ENCODE measurements around the gene PAN3.

PAN3 gene

DNA sequence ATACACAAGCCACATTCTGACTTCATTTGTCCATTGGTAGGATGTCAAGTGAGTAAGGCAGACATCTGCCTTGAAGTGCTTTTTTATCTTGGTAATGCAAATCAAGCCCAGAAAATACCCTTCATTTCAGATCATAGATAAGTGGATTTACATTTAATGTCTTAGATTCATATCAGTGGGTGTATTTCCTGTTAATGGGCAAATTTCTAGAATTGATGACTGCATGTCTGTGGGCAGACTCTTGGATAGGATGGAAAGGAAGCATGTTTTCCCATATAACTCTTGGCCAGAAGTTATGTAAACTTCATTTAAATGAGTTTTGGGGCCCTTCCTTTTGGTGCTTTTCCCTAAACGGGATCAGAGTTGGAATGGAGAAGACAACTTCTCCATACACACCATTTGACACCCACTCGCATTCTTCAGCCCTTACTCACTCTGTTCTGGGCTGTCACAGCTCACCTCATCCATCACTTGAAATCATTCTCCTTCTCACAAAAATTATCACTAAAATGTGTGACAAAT lies 202.0 kb downstream of the PAN3 start:
- no peak for DNase-seq

- no peak for DNase-seq
Measured at GRCh38 chr13:28342251-28342650, 203.9 kb downstream of the PAN3 start.

- no peak for DNase-seq
Measured at GRCh38 chr13:28344163-28344562, 205.8 kb downstream of the PAN3 start.
